Measurements from ENCODE around the gene AGPAT4. TPM values are rescaled to one million over a fixed set of nuclear protein-coding genes. Genes with fewer than 3 reads are reported as not detected.

The AGPAT4 gene
- total RNA-seq, 1 donor from 2014 or later: 2.2 TPM

GRCh38 chr6:161261325-161261724, 12.5 kb downstream of the AGPAT4 start:
- no peak overlapping the region for H3K4me3 ChIP-seq
- no peaks in the 10 kb centered on the region for H3K27me3 ChIP-seq (ENCODE audit: low read depth)
- no peaks in the 10 kb centered on the region for H3K36me3 ChIP-seq
- intact Hi-C loops (cut with micrococcal nuclease): no loop called here
- no peak for DNase-seq
- no peaks in the 10 kb centered on the region for H3K9me3 ChIP-seq (replicated peaks)
- no peaks in the 10 kb centered on the region for H3K4me1 ChIP-seq
- H3K27ac ChIP-seq (replicated peaks): no peak overlapping the region
- no peak for TF ChIP-seq CTCF (IDR thresholded peaks at IDR 0.05; ENCODE audit: borderline replicate concordance)

GRCh38 chr6:161259302-161259701, 14.6 kb downstream of the AGPAT4 start:
- H3K36me3 ChIP-seq: no peaks in the 10 kb centered on the region
- DNase-seq: no peak
- no peak for TF ChIP-seq CTCF (IDR thresholded peaks at IDR 0.05; ENCODE audit: borderline replicate concordance)
- peaks cover 6% of the 10 kb centered on the region for H3K4me1 ChIP-seq
- no peak overlapping the region for H3K27ac ChIP-seq (replicated peaks)
- H3K9me3 ChIP-seq (replicated peaks): no peaks in the 10 kb centered on the region
- intact Hi-C loops (cut with micrococcal nuclease): no loop called here
- H3K4me3 ChIP-seq: no peak overlapping the region
- H3K27me3 ChIP-seq (ENCODE audit: low read depth): no peaks in the 10 kb centered on the region

- Histone ChIP-seq H3K4me1 (peaks cover 6% of the 10 kb centered on the region), H3K9me3 (replicated peaks) (no peaks in the 10 kb centered on the region), H3K4me3 (no peak overlapping the region), H3K27ac (replicated peaks) (no peak overlapping the region), H3K27me3 (ENCODE audit: low read depth) (no peaks in the 10 kb centered on the region), H3K36me3 (no peaks in the 10 kb centered on the region)
- DNase-seq: no peak
- TF ChIP-seq CTCF (IDR thresholded peaks at IDR 0.05; ENCODE audit: borderline replicate concordance): no peak
- intact Hi-C loops (cut with micrococcal nuclease): no loop called here
These were observed 15.9 kb downstream of the AGPAT4 start for GRCh38 chr6:161257793-161258457.

GRCh38 chr6:161256407-161256806, 17.5 kb downstream of the AGPAT4 start:
- TF ChIP-seq CTCF (IDR thresholded peaks at IDR 0.05; ENCODE audit: borderline replicate concordance): no peak
- Histone ChIP-seq H3K27me3 (ENCODE audit: low read depth) (no peaks in the 10 kb centered on the region), H3K9me3 (replicated peaks) (no peaks in the 10 kb centered on the region), H3K4me3 (no peak overlapping the region), H3K36me3 (no peaks in the 10 kb centered on the region), H3K4me1 (peaks cover 6% of the 10 kb centered on the region), H3K27ac (replicated peaks) (no peak overlapping the region)
- no peak for DNase-seq
- intact Hi-C loops (cut with micrococcal nuclease): no loop called here

GRCh38 chr6:161255518-161255917, 18.3 kb downstream of the AGPAT4 start:
- Histone ChIP-seq H3K9me3 (replicated peaks) (no peaks in the 10 kb centered on the region), H3K4me1 (peaks cover 6% of the 10 kb centered on the region), H3K4me3 (no peak overlapping the region), H3K27me3 (ENCODE audit: low read depth) (no peaks in the 10 kb centered on the region), H3K27ac (replicated peaks) (no peak overlapping the region), H3K36me3 (no peaks in the 10 kb centered on the region)
- TF ChIP-seq CTCF (IDR thresholded peaks at IDR 0.05; ENCODE audit: borderline replicate concordance): no peak
- intact Hi-C loops (cut with micrococcal nuclease): no loop called here
- DNase-seq: no peak
